HG03342 (cell line): ENCODE data around the gene ANP32E.

Source experiments
- ATAC-seq: cut with Tn5 transposase; IDR thresholded peaks from one replicate; pipeline ENCODE4 v1.9.1; 2021; ENCODE audit warnings: mild to moderate bottlenecking, moderate library complexity; ENCODE audit not compliant: unreplicated experiment

The ANP32E gene

DNA sequence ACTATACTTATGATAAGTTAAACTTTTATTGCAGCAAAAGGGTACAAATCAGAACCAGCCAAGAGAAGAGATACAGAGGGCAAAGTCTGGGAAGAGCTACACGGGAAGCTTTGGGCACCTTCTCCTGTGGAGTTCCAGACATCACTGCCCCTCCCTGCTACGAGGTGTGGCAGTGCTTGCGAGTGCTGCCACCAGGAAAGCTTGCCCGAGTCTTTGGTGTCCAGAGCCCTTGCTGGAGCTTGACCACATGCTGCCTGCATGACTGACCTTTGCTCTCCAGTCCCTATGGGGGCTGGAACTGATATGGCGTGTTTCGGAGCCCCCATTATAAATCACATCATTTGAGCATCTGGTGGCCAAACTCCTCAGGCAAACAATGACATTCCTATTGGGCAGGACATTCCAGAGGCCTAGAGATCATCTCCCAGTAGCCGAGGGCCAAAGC lies 62.7 kb downstream of the ANP32E start:
- ATAC-seq, result no peak

DNA sequence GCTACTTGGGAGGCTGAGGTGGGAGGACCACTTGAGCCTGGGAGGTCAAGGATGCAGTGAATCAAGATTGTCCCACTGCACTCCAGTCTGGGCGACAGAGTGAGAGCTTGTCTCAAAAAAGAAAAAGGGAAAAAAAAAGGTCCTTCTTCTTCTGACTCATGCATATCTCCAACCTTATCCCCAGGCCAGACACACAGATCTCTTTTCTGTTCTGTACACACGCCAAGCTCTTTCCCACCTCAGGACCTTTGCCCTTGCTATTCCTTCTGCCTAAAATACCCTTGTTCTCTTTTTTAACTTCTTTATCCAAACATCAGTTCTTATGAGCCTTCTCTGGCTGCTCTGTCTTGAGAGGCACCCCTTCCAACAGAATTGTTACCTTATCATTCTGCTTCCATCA lies 64.1 kb downstream of the ANP32E start:
- no peak for ATAC-seq

DNA sequence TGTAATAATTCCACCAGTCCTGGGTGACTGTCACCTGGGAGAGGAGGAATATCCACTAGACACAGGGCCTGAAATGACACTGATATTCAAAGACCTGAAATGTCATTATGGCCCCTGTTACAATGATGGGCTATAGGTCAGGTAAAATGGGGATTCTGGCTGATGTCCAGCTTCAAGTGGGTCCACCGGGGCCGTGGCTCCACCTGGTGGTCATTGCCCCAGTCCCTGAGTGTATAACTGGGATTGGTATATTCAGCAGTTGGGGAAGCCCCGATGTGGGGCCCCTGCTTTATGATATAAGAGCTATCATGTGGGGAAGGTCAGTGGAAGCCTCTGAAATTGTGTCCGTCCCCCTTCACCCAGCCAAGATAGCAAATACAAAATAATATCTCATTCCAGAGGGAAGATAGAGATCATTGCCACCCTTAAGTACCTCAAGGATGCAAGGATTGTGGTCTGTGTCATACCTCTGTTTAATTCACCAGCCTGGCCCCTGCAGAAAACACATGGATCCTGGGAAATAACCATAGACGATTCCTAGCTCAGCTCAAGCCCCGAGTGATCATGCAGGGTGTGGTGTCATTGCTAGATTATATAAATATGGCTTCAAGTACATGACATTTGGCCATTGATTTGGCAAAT lies 66.8 kb downstream of the ANP32E start:
- no peak for ATAC-seq
